ENCODE data around the gene BCL2A1.

BCL2A1 gene

GRCh38 chr15:79978655-79979514 is 7.9 kb upstream of the BCL2A1 start:
- TF ChIP-seq CTCF (IDR thresholded peaks at IDR 0.05; ENCODE audit: poor library complexity, severe bottlenecking), result no peak
- Histone ChIP-seq H3K4me3 (ENCODE audit: severe bottlenecking) (no peak overlapping the region), H3K36me3 (ENCODE audit: low read depth) (no peaks in the 10 kb centered on the region), H3K27me3 (ENCODE audit: insufficient read depth, poor library complexity, severe bottlenecking) (no peaks in the 10 kb centered on the region), H3K9me3 (ENCODE audit: severe bottlenecking) (no peaks in the 10 kb centered on the region), H3K4me1 (ENCODE audit: insufficient read depth, poor library complexity, severe bottlenecking) (no peaks in the 10 kb centered on the region), H3K27ac (ENCODE audit: poor library complexity, severe bottlenecking) (no peak overlapping the region)
- DNase-seq (ENCODE audit: low spot score) (no peak), ATAC-seq (ENCODE audit: low read depth) (peak; percentile 40; the same call in 2 of the 3 replicates)

- Histone ChIP-seq H3K27ac (ENCODE audit: poor library complexity, severe bottlenecking) (no peak overlapping the region), H3K36me3 (ENCODE audit: low read depth) (no peaks in the 10 kb centered on the region), H3K9me3 (ENCODE audit: severe bottlenecking) (no peaks in the 10 kb centered on the region), H3K27me3 (ENCODE audit: insufficient read depth, poor library complexity, severe bottlenecking) (no peaks in the 10 kb centered on the region), H3K4me1 (ENCODE audit: insufficient read depth, poor library complexity, severe bottlenecking) (no peaks in the 10 kb centered on the region), H3K4me3 (ENCODE audit: severe bottlenecking) (no peak overlapping the region)
- DNase-seq (ENCODE audit: low spot score) (no peak), ATAC-seq (ENCODE audit: low read depth) (peak; percentile 21; the same call in 1 of the 3 replicates)
- TF ChIP-seq CTCF (IDR thresholded peaks at IDR 0.05; ENCODE audit: poor library complexity, severe bottlenecking), result no peak
Observed at GRCh38 chr15:79978260-79978654, 7.3 kb upstream of the BCL2A1 start.

- no peak for ATAC-seq (ENCODE audit: low read depth)
- Histone ChIP-seq H3K36me3 (ENCODE audit: low read depth) (no peaks in the 10 kb centered on the region), H3K4me1 (ENCODE audit: insufficient read depth, poor library complexity, severe bottlenecking) (no peaks in the 10 kb centered on the region)
Observed at GRCh38 chr15:79977431-79978054, 6.5 kb upstream of the BCL2A1 start.

GRCh38 chr15:79973456-79974195 is 2.6 kb upstream of the BCL2A1 start:
- ATAC-seq (ENCODE audit: low read depth), result no peak
- Histone ChIP-seq H3K4me3 (ENCODE audit: severe bottlenecking) (no peak overlapping the region), H3K9me3 (ENCODE audit: severe bottlenecking) (no peaks in the 10 kb centered on the region), H3K4me1 (ENCODE audit: insufficient read depth, poor library complexity, severe bottlenecking) (peaks cover 8% of the 10 kb centered on the region), H3K36me3 (ENCODE audit: low read depth) (no peaks in the 10 kb centered on the region), H3K27me3 (ENCODE audit: insufficient read depth, poor library complexity, severe bottlenecking) (no peaks in the 10 kb centered on the region), H3K27ac (ENCODE audit: poor library complexity, severe bottlenecking) (no peak overlapping the region)
- DNase-seq (ENCODE audit: low spot score), result no peak
- TF ChIP-seq CTCF (IDR thresholded peaks at IDR 0.05; ENCODE audit: poor library complexity, severe bottlenecking), result no peak

More at GRCh38 chr15:79977431-79978054, 6.5 kb upstream of the BCL2A1 start:
- no peak for TF ChIP-seq CTCF (IDR thresholded peaks at IDR 0.05; ENCODE audit: poor library complexity, severe bottlenecking)
- Histone ChIP-seq H3K27ac (ENCODE audit: poor library complexity, severe bottlenecking) (no peak overlapping the region), H3K27me3 (ENCODE audit: insufficient read depth, poor library complexity, severe bottlenecking) (no peaks in the 10 kb centered on the region), H3K9me3 (ENCODE audit: severe bottlenecking) (no peaks in the 10 kb centered on the region), H3K4me3 (ENCODE audit: severe bottlenecking) (no peak overlapping the region)
- no peak for DNase-seq (ENCODE audit: low spot score)
